Right forelimb (tissue), 1 donor: Measurements from ENCODE around the gene BRD1.
A peak's percentile ranks its signal among the peaks of the same experiment; 100 is the strongest.

Experiments
- DNase-seq: peaks from one replicate; pipeline ENCODE4 v3.0.0-alpha.2; 2018

Gene BRD1

GRCh38 chr22:49827853-49828598 lies at the start of gene BRD1:
BRD1 (minus strand) TSS chr22:49827873; CDS start chr22:49824317, 3,556 bp downstream.
- DNase-seq = peak; percentile 69

GRCh38 chr22:49873228-49873940 lies 45.7 kb upstream of the BRD1 start:
- no peak for DNase-seq

- DNase-seq = no peak
These were observed 44.7 kb upstream of the BRD1 start for GRCh38 chr22:49872347-49872746.

GRCh38 chr22:49871482-49871881 lies 43.8 kb upstream of the BRD1 start:
- no peak for DNase-seq

- no peak for DNase-seq
These were observed 42.4 kb upstream of the BRD1 start for GRCh38 chr22:49869845-49870712.

GRCh38 chr22:49869086-49869830 lies 41.6 kb upstream of the BRD1 start:
- DNase-seq = no peak

GRCh38 chr22:49867303-49868265 lies 39.9 kb upstream of the BRD1 start:
- DNase-seq = no peak

- no peak for DNase-seq
These were observed 39.0 kb upstream of the BRD1 start for GRCh38 chr22:49866646-49867045.

- no peak for DNase-seq
These were observed 38.5 kb upstream of the BRD1 start for GRCh38 chr22:49866134-49866533.

GRCh38 chr22:49865156-49865555 lies 37.5 kb upstream of the BRD1 start:
- no peak for DNase-seq

- no peak for DNase-seq
These were observed 36.3 kb upstream of the BRD1 start for GRCh38 chr22:49863931-49864330.

GRCh38 chr22:49862496-49862776 lies 34.8 kb upstream of the BRD1 start:
- DNase-seq = no peak

- DNase-seq = no peak
These were observed 34.2 kb upstream of the BRD1 start for GRCh38 chr22:49861642-49862495.

- DNase-seq = no peak
These were observed 31.2 kb upstream of the BRD1 start for GRCh38 chr22:49858827-49859226.

GRCh38 chr22:49856766-49857618 lies 29.3 kb upstream of the BRD1 start:
- no peak for DNase-seq

- no peak for DNase-seq
These were observed 28.7 kb upstream of the BRD1 start for GRCh38 chr22:49856343-49856742.

- no peak for DNase-seq
These were observed 27.7 kb upstream of the BRD1 start for GRCh38 chr22:49855251-49855911.

GRCh38 chr22:49853981-49854831 lies 26.5 kb upstream of the BRD1 start:
- peak; percentile 59 for DNase-seq
